Gastroesophageal sphincter (tissue), 3 donors: Measurements from ENCODE around the gene COIL.

Experiments used
- CTCF ChIP-seq, 4 experiments: fragments of 200-600 bp in 2 of 4; fragments of 450-650 bp in 2 of 4; sonication (generic) in 1 of 4; IDR thresholded peaks; one replicate each; pipeline ENCODE4 v1.5.1; 2017 to 2019; ENCODE audit warnings: antibody characterized with exemption in 4 of 4, mild to moderate bottlenecking in 2 of 4, moderate library complexity in 2 of 4
- POLR2A ChIP-seq, 2 donors: fragments of 450-650 bp; IDR thresholded peaks; one replicate each; pipeline ENCODE4 v1.6.1; 2017; ENCODE audit warnings: antibody characterized with exemption in 2 of 2, mild to moderate bottlenecking in 2 of 2, moderate library complexity in 1 of 2
- POLR2AphosphoS5 ChIP-seq: sonication (generic); formaldehyde crosslinking; IDR thresholded peaks from one replicate; pipeline ENCODE4 v1.6.1; 2017; ENCODE audit warnings: antibody characterized with exemption

DNA sequence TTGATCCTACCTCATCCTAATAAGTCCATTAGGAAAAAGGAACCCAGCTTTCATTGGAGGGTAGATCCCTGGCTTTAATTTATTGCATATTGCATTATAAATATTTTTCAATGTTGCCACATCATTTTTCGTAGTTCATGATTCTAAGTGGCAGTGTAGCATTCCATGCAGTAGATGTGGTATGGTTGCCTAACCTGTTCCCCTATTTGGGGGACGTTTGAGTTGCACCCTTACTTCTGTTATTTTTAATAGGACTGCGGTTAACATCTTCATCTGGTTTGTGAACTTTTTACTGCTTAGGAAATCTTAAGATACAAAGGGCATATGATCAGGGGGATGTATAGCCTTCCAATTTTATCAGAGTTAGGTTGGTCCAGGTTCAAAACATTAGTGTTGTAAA is 22.5 kb upstream of the COIL start:
- TF ChIP-seq POLR2AphosphoS5, result no peak
- TF ChIP-seq POLR2A (IDR thresholded peaks at IDR 0.05), result no peak
- TF ChIP-seq CTCF (IDR thresholded peaks at IDR 0.05), result no peak
